Brain microvascular endothelial cell (primary cell): ENCODE data around the gene BCAS2.

Experiments
- DNase-seq: peaks from one replicate; pipeline ENCODE4 v3.0.0-alpha.2; 2020
- H3K27ac ChIP-seq: fragments of 250-450 bp; sonication (Bioruptor Pico); 2 replicates; pipeline ENCODE4 v1.5.1; 2020; ENCODE audit warnings: mild to moderate bottlenecking, moderate library complexity
- H3K27me3 ChIP-seq: fragments of 250-450 bp; sonication (Bioruptor Pico); replicated peaks from 2 replicates; pipeline ENCODE4 v1.5.1; 2020; ENCODE audit warnings: mild to moderate bottlenecking
- H3K36me3 ChIP-seq: fragments of 250-450 bp; sonication (Bioruptor Pico); replicated peaks from 2 replicates; pipeline ENCODE4 v1.5.1; 2020; ENCODE audit warnings: mild to moderate bottlenecking
- H3K4me3 ChIP-seq: 2 replicates; pipeline ENCODE4 v1.5.1; 2011; ENCODE audit warnings: low read depth, mild to moderate bottlenecking, control low read depth, low read length, moderate library complexity
- CTCF ChIP-seq: IDR thresholded peaks from 2 replicates; pipeline ENCODE4 v1.5.1; 2011; ENCODE audit warnings: low read depth, mild to moderate bottlenecking, moderate library complexity, low read length, control low read depth, inconsistent platforms; ENCODE audit errors: missing control alignments
- in situ Hi-C: cut with HindIII; loops from 2 replicates; pipeline ENCODE4 v1.10.0; 2017; ENCODE audit warnings: low sequenced_read_pairs, low pct_ligation_motif_present

Gene BCAS2

DNA sequence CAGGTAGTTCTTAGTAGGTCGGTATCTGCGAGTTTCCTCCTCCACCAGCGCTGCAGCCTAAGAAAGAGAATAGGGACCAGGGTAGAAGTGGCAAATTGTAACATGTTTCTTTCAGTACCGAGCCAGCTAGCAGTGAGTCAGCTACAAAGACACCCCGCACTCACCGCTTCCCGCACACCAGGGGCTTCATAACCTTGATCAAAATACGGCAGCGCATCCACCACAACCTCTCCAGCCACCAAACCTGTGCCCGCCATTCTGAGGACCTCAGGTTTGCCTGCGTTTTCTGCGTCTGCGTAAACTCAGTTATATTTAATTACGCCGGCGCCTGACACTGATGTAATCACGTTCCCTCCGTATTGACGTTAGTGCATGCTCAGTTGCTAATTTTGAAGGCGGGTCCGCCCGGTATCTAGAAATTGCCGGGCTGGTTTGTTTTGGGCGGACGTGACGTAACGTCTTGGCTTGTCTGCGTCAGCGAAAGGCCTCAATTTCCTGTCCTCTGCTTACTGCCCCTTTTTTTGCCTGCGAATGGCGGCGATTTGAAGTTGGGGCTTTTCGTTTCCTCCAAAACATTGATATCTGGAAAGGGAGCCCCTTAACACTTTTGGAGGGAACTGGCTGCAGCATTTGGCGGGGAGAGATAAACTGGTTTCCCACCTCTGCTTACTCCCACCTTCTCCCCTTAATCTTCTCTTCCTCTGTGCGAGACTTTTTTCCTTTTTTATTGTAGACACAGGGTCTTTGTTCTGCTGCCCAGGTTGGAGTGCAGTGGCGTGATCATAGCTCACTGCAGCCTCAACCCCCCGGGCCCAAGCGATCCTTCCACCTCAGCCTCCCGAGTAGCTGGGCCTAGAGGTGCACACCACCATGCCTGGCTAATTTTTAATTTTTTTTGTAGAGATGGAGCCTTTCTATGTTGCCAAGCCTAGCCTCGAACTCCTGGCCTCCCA lies at the start of gene BCAS2:
TSS of gene BCAS2 (minus strand) at position 281 of the 953 bp plus-strand sequence. CDS start at position 257, 24 bp downstream.
- in situ Hi-C loops: no loop called here
- TF ChIP-seq CTCF: no peak
- peak; percentile 99 for DNase-seq
- H3K36me3 ChIP-seq: peaks cover 14% of the 10 kb centered on the region
- H3K27me3 ChIP-seq: no peaks in the 10 kb centered on the region
- peak within 1 kb of the TSS; percentile 69 for H3K27ac ChIP-seq
- peak within 1 kb of the TSS; percentile 87 for H3K4me3 ChIP-seq

GRCh38 chr1:114627107-114627506 lies 45.7 kb upstream of the BCAS2 start:
- H3K27me3 ChIP-seq: no peaks in the 10 kb centered on the region
- no peak for DNase-seq
- no peak for TF ChIP-seq CTCF
- in situ Hi-C loops: no loop called here
- H3K36me3 ChIP-seq: no peaks in the 10 kb centered on the region
- H3K27ac ChIP-seq: no peak overlapping the region
- H3K4me3 ChIP-seq: no peak overlapping the region

DNA sequence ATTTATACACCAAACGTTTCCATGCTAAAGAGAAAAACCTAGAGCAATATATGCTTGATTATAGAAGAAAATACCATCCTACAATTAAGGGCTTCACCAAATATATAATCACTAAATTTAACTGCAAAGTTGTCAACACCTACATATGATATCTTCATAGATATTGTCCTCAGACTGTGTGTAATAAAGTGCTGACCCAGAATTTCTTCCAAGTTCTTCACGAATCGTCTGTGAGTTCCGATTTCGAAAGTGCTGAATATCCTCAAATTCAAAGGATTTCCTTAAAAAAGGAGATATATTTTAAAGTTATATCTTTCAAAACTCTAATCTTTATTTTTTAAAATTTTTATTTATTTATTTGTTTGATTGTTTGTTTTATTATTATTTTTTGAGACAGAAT lies 41.9 kb upstream of the BCAS2 start:
- in situ Hi-C loops: no loop called here
- DNase-seq: no peak
- H3K36me3 ChIP-seq: no peaks in the 10 kb centered on the region
- H3K27me3 ChIP-seq: no peaks in the 10 kb centered on the region
- no peak overlapping the region for H3K27ac ChIP-seq
- no peak overlapping the region for H3K4me3 ChIP-seq
- TF ChIP-seq CTCF: no peak

- H3K4me3 ChIP-seq: no peak overlapping the region
- H3K27ac ChIP-seq: no peak overlapping the region
- in situ Hi-C loops: no loop called here
- H3K27me3 ChIP-seq: no peaks in the 10 kb centered on the region
- no peaks in the 10 kb centered on the region for H3K36me3 ChIP-seq
- DNase-seq: no peak
- no peak for TF ChIP-seq CTCF
These were observed 39.0 kb upstream of the BCAS2 start for GRCh38 chr1:114620419-114620818.

- no peak for DNase-seq
- no peaks in the 10 kb centered on the region for H3K36me3 ChIP-seq
- in situ Hi-C loops: no loop called here
- H3K4me3 ChIP-seq: no peak overlapping the region
- no peaks in the 10 kb centered on the region for H3K27me3 ChIP-seq
- H3K27ac ChIP-seq: no peak overlapping the region
- TF ChIP-seq CTCF: no peak
These were observed 37.2 kb upstream of the BCAS2 start for GRCh38 chr1:114618606-114619005.
